Measurements from ENCODE around the gene CNTF.

- TF ChIP-seq YY1 (IDR thresholded peaks at IDR 0.05; ENCODE audit: low read depth) (no peak), RFX5 (IDR thresholded peaks at IDR 0.05; ENCODE audit: low read length) (no peak), REST (IDR thresholded peaks at IDR 0.05; ENCODE audit: low read depth, low read length) (no peak), RCOR1 (IDR thresholded peaks at IDR 0.05; ENCODE audit: low read length) (no peak)
Observed at GRCh38 chr11:58671983-58672633, 49.6 kb downstream of the CNTF start.

All from SK-N-SH (cell line).